ENCODE data around the gene ST8SIA5.

Gene ST8SIA5

DNA sequence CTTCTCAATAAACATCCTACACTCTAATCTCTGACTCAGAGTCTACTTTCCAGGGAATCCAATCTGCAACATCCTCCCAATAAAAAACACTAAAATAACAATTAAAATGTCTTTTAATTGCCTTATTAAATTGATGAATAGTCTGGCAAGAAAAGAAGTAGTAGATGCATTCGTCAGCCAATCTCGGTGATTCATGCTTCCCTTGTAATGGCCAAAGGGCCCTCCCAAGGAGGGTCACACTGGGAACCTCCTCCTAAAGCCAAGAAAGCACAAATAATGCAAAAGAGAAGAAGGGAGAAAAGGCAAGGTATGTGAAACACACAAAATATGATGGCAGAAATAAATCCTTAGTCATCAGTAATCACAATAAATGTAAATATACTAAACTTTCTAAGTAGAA, 16.8 kb downstream of the ST8SIA5 start:
- DNase-seq (ENCODE audit: low read depth in 2 of 2): no peak

DNA sequence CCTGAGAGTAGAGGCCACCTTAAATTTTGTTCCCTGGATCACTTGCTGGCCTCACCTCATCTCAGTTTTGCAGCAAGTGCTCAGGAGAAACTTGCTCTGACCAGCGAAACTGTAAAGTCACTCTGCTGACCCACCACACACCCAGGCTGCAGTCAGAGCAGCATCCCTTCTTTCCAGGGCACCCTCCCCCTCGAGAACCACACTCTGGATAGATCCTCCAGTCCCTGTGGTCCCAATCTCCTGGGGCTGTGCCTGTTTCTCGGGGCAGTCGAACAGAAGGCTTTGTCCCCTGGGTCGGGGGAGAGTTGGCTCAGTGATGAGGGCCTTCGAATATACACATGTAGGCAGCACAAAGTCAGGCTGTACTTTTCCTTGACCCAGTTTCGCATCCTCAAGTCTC, 18.4 kb downstream of the ST8SIA5 start:
- no peak for DNase-seq (ENCODE audit: low read depth in 2 of 2)

DNA sequence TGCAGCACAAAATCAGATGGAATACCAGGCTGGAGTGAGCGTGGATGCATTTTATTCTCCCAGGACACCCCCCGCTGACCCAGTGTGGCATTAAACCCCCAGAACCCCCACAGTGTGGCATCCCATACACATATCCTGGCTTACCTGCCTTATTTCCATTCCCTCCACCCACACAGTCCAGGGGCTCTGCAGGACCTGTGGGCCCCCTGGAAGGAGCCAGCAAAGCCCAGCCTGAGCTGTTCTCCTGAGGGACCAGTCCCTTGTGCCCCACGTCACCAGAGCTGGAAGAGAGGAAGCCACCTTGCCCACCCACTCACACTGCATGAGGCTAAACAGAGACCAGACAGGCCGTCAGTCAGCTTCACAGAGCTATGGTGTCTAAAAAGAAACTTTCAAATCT, 20.1 kb downstream of the ST8SIA5 start:
- no peak for DNase-seq (ENCODE audit: low read depth in 2 of 2)

DNA sequence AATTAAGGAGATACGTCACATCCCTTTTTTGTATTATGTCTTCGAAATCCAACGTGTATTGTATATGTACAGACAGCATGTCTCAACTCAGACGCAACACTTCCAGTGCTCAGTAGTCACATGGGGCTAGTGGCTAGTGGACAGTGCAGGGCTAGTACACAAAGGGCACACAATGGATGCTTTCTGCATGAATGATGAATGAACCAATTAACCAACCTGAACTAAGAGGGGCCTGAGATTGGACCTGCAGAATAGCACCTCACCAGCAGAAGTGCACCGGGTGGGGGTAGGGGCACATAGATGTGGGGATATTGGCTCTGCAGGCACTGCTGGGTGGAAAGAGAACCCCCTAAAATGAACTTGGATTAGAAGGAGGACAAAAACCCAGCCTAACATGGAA, 20.7 kb downstream of the ST8SIA5 start:
- DNase-seq (ENCODE audit: low read depth in 2 of 2): no peak

DNA sequence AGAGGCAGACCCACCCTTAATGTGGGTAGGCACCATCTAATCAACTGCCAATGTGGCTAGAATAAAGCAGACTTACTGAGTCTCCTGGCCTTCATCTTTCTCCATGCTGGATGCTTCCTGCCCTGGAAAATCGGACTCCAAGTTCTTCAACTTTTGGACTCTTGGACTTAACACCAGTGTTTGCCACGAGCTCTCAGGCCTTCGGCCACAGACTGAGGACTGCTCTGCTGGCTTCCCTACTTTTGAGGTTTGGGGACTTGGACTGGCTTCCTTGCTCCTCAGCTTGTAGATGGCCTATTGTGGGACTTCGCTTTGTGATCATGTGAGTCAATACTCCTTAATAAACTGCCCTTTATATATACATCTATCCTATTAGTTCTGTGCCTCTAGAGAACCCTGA, 21.9 kb downstream of the ST8SIA5 start:
- DNase-seq (ENCODE audit: low read depth in 2 of 2): no peak

DNA sequence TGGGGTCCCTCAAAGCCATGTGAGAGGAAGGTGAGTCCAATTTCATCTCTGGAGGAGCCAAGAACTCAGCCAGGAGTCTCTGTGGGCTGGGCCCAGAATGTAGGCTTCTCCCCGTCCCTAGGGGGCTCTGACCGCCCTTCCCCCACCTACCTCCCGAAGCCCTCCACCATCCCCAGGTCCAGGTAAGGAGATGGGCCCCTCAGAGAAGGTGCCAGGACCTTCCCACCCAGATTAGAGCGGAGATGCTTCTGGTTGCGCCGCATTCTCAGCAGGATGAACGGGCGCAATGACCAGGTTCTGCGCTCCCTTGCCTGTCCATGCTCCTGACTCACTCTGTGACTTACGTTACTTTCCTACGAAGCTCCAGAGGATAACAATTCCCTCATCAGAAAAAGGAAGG, 23.0 kb downstream of the ST8SIA5 start:
- DNase-seq (ENCODE audit: low read depth in 2 of 2): no peak

DNA sequence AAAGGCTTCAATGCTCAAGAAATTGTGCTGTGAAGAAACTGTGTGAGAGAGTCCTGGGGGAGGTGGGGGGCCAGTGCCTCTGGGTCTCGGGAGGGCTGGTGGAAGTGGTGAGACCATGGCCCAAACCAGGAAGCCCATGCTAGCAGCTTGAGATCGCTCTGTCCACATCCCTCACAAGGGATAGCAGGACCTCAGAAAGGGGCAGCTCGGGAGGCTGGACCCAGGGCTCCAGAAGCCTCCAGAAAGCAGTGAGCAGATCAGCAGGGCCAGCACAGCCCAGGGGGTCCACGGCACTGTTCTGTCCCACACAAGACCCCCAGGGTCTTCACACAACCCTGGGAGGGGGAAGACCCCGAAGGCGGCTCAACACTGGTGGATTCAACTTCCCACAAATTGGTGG, 24.1 kb downstream of the ST8SIA5 start:
- DNase-seq (ENCODE audit: low read depth in 2 of 2): no peak

DNA sequence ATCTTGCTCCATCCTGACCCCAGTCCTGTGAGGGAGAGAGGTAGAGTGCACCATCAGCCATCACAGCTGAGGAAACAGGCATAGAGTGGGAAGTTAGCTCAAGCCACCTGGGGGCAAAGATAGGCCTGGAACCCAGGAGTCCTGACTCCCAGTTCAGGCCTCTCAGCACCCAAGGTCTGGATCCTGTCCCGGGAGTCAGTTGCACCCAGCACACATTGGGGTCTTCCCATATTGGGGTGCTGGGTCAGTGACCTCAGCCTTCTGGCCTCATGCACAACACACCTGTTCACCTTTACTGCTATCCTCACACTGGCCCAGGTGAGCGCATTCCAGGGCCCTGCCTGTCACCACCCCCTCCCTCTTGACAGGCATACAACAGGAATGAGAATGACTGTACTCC, 24.7 kb downstream of the ST8SIA5 start:
- no peak for DNase-seq (ENCODE audit: low read depth in 2 of 2)

DNA sequence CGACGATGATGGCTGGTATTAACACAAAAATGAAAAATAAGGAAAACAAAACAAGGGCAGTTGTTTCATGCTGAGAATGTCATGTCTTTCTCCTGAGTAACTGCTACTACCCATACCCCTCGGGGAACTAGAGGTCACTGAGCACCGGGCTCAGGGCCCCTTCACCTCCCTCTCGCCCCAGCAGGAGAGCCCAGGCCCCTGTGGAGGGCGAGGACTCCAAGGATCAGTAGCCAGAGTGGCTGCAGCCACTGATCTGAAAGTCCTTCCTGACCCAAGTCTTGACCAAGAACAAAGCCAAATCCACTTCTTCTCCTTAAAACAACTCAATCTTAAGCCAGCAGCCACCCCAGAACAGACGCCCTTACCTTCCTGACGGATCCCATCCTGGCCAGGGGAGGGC, 25.5 kb downstream of the ST8SIA5 start:
- no peak for DNase-seq (ENCODE audit: low read depth in 2 of 2)

DNA sequence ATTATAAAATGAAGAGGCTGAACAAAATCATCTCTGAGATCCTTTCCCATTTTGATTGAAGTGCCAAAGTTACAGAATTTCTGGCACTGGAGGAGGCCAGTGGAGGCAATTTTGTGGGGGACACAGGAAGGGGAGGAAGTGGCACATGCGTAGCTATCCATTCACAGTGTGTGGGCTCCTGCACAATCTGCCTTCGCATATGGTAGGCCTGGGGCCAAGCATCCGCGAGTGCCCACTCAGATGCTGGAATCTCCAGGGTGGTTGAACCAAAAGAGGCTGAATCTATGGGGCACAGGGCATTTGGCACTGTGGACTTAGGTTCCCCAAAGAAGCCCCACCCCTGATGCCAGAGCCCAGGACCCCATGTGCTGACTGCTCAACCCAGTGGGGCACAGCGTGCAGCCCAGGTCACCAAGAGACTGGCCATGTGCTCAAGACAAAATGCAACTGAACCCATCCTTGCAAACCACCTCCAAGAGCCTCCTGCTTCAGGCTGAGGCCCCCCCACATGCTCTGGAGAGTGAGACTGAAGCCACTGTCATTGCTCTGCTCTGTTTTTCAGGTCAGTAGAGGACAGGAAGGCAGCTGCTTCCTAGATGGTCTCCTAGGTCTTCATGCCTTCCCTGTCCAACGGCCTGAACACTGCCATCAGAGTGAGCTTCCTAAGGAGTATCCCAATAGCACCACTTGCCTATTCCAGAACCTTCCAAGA, 28.5 kb downstream of the ST8SIA5 start:
- no peak for DNase-seq (ENCODE audit: low read depth in 2 of 2)

DNA sequence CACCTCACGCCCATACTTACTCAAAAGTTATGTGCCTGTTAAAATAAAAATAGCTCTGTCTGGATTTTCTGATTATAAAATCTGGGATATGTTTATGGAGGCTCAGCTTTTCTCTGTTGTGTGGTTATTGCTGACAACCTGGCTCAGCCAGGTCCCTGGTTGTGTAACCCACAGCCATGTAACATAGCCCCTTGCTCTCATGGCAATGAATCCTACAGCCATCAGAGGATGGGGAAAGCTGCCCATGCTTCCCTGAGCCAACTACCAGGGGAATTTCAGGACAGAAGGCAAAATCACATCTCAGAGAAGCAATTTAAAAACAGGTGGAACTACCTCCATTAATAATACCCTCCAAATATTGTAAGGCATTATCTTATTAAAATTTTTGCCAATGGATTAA, 29.7 kb downstream of the ST8SIA5 start:
- no peak for DNase-seq (ENCODE audit: low read depth in 2 of 2)

DNA sequence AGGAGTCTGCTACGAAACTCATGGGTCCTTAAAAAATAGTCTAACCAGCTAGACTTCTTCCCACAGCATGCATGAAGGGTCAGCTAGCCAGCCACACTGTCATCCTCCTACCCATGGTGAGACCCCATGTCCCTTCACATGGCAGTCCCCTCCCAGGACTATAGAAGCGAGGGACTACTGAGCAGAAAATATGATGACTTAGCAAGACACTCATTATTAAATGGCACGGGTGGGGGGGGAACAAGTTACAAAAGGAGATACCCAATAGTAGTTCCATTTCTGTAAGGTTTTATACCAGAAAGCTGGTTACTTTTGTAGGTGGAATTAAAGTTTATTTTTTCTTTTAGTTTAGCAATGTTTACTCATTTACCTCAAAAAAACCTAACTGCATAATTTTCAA, 31.5 kb downstream of the ST8SIA5 start:
- DNase-seq (ENCODE audit: low read depth in 2 of 2): no peak

DNA sequence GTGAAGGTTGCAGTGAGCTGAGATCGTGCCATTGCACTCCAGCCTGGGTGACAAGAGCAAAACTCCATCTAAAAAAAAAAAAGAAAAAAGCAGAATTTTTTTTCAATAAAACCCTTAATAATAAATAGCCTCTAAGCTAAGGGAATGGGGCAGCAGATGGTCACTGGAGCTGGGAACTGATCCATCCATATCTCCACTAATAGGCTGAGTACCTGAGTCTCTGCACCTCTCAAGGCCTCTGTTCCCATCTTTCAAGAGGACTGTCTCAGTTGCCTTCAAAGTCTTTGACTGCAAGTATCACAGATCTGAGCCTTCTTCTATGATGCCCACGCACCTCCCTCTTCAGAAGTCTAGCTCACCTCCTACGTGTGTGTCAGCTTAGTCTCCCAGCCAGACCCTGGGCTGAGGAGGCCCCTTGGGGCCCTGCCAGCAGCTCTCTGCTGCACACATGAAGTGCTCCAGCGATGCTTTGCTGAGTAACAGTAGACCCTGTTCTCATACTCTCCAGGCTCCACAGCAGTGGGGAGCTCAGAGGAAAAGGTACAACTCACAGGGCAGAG, 32.9 kb downstream of the ST8SIA5 start:
- DNase-seq (ENCODE audit: low read depth in 2 of 2): no peak

DNA sequence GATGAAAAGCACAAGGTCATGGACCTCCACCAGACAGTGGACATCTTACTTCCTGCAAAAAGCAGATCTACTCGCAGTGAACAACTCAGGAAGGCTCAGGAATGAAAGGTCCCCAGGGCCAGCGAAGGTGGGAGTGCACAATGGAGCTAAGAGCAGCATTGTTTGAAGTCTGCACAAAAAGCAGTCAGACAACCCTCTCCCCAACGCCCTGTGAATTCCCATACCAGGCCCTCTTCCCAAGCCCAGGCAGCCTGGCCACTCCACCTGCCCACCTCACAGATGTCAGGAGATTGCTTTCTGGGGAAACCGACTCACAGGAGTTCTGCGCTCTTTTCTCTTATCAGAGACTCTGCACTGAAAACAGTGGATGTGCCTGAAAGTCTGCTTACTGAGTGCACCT, 34.8 kb downstream of the ST8SIA5 start:
- no peak for DNase-seq (ENCODE audit: low read depth in 2 of 2)

DNA sequence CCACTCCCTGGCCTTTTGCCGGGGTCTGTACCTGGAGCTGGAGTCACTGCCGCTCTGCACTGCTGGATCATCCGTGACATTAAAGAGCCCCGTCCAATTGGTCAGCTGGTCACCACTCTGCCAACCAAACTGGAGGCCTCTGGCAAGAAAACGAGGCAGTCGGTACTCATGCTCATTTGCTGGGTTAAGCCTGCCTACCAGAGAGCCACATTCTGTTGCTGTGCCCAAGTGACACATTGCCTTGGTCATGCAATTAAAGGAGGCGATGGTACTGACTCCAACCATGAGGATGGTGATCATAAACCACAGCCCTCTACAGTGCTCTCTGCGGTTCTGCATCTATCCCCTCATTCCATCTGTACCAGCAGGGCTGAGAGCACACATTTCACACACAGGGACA, 35.5 kb downstream of the ST8SIA5 start:
- no peak for DNase-seq (ENCODE audit: low read depth in 2 of 2)

DNA sequence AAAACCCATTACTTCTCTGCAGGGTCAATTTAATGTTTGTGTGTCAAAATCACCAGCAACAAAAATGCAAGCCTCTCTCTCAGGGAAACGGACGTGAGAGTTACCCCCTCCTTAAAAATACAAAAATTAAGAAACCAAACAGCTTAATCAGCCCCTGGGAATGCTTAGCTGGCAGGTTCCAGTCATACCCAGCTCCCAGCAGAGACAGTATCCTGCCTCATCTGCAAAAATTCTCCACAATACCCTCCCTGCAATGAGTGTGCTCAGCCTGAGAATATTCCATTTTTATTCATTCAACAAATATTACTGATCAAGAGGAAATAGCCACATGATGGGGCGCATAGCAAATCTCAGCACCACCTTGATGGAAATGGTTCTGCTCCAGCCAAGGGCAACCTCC, 36.3 kb downstream of the ST8SIA5 start:
- DNase-seq (ENCODE audit: low read depth in 2 of 2): no peak

DNA sequence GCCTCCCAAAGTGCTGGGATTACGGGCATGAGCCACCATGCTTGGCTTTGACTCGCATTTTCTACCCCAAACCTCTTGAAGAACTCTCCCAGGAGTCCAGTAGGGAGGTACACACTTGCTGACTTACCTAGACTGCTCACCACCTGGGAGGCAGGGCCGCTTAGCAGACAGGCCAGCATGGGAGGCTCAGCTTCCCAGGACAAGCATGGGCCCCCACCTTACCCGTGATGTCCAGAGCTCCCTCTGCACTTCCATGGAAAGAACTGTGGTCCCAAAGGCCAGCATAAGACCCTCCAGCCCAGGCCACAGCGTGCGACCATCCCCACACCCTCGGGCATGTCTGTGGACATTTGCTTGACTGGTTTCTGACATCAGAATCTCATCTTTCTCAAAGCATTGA, 36.8 kb downstream of the ST8SIA5 start:
- DNase-seq (ENCODE audit: low read depth in 2 of 2): no peak

DNA sequence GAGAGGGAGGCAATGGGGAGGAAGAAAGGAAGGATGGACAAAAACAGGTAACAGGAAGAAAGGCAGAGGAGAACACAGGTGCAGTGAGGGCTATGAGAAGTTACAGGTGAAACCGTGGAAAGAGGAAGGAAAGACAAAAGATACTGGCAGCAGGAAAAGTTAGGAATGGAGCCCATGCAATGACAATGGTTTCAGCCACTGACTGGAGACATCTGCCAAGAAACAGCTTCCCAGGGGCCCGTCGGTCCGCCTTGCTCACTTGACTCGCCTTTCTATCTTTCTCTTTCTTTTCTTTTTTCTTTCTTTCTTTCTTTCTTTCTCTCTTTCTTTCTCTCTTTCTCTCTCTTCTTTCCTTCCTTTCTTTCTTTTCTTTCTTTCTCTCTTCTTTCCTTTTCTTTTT, 37.5 kb downstream of the ST8SIA5 start:
- DNase-seq (ENCODE audit: low read depth in 2 of 2): no peak

DNA sequence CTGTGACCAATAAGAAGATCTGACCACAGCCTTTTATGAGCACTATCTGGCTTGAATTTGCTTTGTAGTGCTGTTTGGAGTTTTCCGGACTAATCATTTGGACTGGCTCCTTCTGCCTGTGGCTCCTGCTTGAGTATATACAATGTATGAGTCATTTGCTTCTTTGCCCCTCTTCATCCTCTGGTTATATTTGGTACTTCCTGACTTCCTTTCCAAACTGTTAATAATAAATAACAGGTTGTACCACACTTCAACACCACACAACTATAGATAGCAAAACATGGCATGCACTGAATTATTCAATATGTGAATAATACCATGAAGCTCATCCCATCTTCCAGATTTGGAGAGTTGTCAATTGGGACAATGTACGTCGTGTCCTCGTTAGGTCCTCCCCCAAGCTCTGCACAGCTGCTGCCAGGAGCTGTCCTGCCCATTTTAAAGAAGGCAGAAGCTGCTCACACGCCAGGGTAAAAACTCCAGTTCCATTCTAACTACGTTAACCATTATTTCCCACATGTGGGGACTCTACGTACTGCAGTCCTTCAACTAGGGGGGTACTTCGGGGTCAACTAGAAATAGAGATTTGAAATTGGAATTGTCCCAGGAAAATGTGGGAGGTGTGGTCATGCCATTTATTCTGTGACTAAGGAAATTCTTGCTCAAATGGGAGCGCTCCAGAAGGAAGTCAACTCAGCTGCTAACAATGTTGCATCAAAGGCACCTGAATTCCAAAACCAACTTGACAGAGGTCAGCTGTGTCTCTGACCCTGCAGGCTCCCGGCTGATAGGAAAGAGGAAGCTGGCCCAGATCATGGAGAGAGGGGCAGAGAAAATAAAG, 38.1 kb downstream of the ST8SIA5 start:
- no peak for DNase-seq (ENCODE audit: low read depth in 2 of 2)

DNA sequence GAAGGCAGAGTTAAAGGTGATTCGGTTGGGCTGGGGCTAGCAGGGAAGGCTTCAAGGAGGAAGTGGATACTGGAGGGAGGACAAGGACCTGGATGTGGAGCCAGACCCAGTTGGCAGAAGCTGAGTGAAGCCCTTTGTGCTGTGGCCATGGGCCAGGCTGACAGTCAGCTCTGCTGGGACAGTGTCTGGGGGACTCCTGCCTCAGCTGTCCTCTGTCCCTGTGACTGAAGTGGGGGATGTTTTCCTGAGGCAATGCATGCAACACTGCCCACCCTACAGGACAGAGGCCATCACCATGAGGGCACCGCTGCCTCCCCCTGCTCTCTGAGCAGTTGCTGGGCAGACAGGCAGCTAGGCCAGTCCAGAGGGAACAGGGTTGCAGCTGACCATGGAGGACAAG, 40.0 kb downstream of the ST8SIA5 start:
- DNase-seq (ENCODE audit: low read depth in 2 of 2): no peak

DNA sequence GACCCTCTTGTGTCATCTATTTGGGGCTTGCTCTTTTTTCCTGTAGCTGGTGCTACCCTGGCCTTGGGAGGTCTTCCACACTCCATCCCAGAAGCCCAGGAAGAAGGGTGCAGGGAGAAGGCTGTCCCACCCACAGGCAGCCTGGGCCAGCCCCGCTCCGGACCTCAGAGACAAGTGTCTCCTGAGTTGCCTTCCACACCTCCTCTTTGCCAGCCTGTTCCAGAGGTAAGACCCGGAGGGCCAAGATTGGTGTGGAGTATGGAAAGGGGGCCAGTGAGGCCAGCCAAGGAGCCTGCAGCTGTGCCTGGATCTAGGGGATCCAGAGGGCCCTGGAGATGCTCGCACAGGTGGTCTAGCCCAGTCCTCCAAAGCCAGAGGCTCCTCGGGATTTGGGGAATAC, 40.5 kb downstream of the ST8SIA5 start:
- no peak for DNase-seq (ENCODE audit: low read depth in 2 of 2)

DNA sequence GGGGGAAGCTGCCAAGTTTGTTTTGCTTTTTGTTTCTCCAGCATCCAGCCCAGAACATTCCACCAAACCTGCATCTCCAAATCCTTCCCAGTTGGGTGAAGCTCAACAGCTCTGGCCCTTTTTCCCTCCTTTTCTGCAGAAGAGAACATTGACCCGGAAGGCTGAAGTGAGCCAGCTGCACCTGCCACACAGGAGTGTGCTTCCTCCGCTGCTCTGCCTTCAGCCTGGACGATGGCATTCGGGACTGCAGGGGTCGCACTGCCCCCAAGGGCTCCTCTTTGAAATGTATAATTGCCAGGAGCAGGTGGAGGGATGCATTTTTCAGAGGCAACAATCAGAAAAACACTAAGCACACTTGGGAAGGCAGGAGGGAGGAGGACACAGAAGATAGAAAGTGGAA, 41.8 kb downstream of the ST8SIA5 start:
- DNase-seq (ENCODE audit: low read depth in 2 of 2): no peak

DNA sequence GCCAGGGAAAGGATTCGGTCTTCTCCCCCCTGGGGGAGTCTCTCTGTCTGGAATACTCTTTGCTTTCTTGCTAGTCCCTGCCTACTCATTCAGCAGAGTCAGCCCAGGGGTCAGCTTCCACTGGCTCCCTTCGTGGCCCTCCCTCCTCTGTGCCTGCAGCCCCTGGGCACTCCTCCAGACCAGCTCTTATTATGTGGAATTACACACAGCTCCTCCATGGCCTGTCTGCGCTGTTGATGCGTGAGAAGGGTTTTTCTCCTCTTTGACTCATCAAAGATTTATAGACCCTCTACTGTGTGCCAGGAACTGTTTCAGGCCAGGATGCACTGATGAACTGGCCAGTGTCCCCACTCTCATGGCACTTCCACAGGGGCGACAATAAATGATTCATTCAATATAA, 44.4 kb downstream of the ST8SIA5 start:
- no peak for DNase-seq (ENCODE audit: low read depth in 2 of 2)

Data from stimulated activated CD8-positive, alpha-beta memory T cell treated with anti-CD3 and anti-CD28 coated beads, Interleukin-15, amount 100 ng/mL, for 48 hours (primary cell).